ENCODE results near the gene RBM33. TPM values are rescaled to one million over a fixed set of nuclear protein-coding genes. Genes with fewer than 3 reads are reported as not detected.

The RBM33 gene
- polyA plus RNA-seq, 12 donors = 20.3 to 57.3 (median 26.6) TPM; not detected in 1

DNA sequence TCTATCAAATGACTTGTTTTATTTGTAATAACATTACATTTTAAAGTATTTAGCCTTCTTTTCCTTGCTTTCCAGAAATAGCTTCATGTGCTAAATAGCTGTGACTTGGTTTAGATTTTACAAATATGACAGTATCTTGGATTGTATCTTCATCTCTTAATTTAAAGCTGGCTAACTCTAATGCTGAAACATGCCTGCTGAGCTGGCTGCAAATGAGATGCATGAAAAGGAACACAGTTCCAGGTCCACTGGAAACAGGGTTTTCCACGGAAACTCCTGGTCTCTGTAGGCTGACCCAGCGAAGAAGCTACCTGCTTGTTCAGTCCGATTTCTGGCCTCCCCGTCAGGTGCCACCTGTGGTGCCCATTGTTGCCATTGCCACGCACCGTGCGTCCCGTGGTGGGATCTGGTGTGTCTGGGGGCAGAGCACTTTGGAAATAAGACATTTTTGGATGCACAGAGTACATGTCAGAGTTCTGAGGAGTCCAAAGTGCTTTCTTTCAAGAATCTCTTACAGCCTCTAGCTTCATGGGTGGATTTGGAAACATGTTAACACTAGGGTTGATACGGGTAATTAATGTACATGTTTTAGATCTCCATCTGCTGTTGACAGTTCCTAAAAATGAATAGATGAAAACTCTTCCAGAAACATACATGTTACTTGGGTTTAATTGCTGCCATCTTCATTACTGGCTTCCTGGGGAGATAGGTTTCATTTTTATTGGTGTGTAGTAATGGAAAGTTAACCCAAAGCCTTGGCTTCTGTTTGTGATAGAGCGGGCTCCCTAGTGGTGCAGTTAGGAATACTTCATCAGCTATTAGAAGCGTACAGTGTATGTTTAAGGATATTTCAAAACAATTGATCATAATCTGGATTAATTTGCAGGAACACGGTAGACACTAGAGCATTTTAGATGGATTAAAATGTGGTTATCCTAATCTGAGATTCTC lies 122.8 kb downstream of the RBM33 start:
- DNase-seq = no peak

DNA sequence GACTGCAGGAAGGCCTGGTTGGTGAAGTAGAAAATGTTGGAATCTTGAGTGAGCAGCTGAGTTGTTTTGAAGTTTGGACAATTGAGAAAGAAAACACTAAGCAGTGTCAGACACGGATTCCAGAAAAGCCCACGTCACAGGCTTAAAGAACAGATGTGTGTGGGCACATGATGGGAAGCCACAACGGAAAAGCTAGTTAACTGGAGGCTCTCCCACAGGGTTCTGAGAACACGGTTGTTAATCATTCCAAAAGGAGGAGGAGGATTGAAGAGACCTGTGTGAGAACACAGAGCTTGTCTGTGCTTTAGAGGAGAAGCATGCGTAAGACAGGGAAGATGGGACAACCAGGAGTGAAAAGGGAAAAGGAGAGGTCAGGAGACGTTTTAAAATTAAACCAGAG lies 125.2 kb downstream of the RBM33 start:
- DNase-seq = no peak

- DNase-seq = no peak
Measured at GRCh38 chr7:155770241-155770640, 125.8 kb downstream of the RBM33 start.

DNA sequence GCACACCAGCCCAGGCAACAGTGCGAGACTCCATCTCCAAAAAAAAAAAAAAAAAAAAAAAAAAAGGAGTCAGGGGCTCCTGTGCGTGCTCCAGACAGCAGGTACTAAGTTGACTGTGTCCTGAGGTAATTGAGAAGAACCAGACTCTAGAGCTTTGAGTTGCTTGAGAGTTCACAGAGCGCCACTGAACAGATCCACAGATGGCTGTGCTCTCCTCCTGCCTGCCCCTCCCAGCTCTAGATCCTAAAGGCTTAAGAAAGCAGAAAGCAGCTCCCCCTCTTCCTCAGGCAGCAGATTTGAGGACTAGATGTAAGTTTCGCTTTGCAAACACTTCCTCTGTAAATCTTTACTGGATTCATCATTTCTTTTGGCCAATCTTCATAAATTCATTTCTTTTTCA lies 129.1 kb downstream of the RBM33 start:
- DNase-seq = no peak

DNA sequence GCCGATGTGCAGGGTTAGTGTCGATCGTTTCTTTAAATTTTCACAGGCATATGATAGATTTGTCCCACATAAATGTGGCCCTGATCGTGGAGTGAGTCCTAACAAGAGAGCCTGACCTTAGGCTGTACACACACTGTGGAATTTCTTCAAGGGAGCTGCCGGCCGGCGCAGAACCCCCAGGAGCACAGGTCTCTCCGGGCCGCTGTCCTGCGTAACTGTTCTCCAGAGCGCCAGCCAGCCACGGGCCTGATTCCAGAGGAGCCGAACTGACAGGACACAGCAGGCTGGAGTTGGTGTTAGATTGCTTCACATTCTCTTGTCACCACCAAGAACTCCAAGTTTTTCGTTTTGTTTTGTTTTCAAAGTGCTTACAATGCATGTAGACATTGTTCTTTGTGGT lies 130.5 kb downstream of the RBM33 start:
- DNase-seq = no peak

GRCh38 chr7:155775691-155776090 lies 131.2 kb downstream of the RBM33 start:
- no peak for DNase-seq

GRCh38 chr7:155776606-155777005 lies 132.1 kb downstream of the RBM33 start:
- no peak for DNase-seq

DNA sequence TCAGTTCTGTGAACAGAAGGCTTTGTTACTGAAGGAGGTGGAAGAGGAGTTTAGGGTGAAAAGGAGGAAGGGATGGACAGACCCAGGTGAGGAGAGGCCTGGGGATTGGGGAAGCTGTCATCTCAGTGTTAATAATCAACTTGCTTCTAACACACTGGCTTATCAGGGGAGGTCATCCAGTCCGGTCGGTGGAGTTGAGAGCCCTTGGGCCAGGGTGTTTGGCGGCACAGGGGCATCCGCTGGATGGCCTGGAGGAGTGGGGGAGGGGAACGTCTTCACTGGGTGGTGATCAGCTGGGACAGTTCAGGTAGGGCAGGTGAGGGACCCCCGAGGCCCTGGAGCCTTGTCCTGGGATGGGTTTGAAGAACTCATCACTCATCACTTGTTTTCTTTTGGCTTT lies 133.9 kb downstream of the RBM33 start:
- no peak for DNase-seq

DNA sequence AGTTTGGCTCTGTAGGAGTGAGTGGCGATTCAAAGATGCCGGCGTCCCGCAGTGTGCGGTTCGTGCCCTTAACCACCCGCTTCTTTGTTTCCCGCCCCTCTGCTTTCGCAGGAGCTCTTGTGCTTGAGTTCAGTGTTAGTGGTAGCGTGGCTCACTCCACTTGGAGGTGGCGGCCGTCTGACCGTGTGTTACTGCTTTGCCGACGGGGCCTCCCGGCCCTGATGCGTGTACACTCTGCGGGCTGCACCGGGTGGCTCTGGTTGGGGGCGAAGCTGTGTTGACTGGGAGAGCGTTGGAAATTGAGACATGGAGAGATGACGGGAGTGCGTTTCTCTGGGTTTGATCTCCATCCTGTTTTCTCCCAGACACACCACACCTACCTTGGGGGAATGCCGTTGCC lies 136.4 kb downstream of the RBM33 start:
- no peak for DNase-seq

DNA sequence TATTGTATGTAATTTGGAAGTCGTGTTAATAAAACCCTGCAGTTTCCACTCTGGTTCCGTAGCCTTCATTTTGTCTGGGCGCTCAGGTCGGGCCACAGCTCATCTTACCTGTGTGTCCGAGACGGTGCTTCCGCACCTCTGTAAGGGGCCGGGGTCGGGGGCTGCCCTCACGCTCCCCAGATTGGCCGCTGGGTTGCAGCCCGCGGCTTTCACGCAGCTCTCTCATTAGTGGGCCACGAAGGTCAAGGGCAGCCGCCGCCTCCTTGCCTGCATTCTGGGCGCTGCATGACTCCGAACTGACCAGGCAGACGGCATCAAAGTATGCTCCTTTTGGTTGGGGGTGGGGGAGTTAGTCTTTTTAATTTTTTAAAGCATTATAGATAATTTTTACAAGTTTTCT lies 137.0 kb downstream of the RBM33 start:
- DNase-seq = no peak

GRCh38 chr7:155782466-155782865 lies 138.0 kb downstream of the RBM33 start:
- DNase-seq = no peak

- no peak for DNase-seq
Measured at GRCh38 chr7:155785536-155785935, 141.1 kb downstream of the RBM33 start.

DNA sequence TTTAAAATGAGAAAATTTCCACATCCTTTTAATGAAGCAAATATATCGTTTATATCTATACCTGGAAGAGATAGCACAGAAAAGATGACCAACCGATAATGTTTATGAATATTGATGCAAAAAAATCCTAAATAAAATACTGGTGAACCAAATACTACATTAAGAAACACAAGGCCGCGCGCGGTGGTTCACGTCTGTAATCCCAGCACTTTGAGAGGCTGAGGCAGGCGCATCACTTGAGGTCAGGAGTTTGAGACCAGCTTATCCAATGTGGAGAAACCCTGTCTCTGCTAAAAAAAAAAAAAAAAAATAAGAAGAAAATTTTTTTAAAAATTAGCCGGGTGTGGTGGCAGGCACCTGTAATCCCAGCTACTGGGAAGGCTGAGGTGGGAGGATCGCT lies 142.0 kb downstream of the RBM33 start:
- no peak for DNase-seq

DNA sequence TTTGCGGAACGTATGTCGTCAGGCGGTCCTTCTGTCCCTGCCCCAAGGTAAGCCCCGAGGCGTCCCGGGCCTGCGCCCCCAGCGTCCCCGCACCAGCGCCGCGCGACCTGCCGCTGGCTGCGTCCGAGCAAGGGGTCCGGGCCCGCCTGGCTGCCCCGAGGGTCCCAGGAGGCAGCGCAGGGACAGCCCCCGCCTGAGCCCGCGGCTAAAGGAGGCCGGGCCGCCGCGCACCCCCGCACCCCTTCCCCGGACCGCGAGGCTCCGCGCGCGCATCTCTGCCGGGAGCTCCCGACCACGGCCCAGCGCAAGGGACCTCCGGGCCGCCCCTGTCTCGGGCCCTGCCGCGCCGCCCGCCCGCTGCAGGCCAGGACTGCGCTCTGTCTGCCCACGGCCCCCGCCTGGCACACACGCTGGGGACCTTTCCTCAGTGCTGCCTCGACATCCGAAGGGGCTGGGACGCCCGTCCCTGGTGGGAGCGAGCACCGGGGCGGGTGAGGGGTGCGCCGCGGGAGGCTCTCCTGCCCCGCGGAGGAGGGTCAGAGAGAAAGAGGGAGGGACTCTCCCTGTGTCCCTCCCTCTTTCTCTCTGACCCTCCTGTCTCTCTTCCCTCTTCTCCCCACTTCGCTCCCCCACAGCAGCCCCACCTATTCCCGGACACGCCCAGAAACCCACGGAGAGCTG lies 142.8 kb downstream of the RBM33 start:
- DNase-seq = no peak

- no peak for DNase-seq
Measured at GRCh38 chr7:155788616-155789000, 144.1 kb downstream of the RBM33 start.

GRCh38 chr7:155789001-155789725 lies 144.7 kb downstream of the RBM33 start:
- no peak for DNase-seq

GRCh38 chr7:155790666-155791065 lies 146.2 kb downstream of the RBM33 start:
- DNase-seq = no peak

- DNase-seq = no peak
Measured at GRCh38 chr7:155791214-155791737, 146.8 kb downstream of the RBM33 start.

DNA sequence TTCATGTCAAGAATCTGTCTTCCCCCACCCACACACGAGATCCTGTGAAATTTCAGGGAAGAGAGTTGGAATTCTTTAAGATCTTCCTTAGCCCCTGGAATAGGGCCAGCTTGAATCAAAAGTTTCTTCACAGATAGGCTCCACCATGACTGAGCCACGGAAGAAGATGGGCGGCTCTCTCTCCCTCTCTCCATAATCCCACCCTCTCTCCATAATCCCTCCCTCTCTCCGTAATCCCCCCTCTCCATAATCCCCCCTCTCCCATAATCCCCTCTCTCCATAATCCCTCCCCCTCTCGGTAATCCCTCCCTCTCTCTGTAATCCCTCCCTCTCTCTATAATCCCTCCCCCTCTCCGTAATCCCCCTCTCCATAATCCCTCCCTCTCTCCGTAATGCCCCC lies 147.4 kb downstream of the RBM33 start:
- no peak for DNase-seq

GRCh38 chr7:155792315-155792960 lies 148.0 kb downstream of the RBM33 start:
- DNase-seq = no peak

DNA sequence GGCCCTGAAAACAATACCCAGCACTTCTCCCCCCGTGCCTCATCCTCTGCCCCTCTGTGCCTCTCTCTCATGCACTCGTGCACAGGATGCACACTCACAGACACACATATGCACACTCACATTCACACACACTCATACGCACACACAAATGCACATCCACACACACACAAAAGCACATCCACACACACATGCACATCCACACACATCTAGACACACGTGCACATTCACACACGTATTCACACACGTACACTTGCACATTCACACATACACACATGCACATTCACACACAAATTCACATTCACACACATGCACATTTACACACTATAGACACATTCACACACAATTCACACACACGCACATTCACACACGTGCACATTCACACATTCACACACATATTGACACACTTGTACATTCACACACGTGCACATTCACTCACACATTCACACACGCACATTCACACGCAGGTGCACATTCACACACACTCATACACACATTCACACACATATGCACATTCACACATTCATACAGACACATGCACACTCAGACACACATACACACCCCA lies 148.6 kb downstream of the RBM33 start:
- no peak for DNase-seq
